Activated naive CD8-positive, alpha-beta T cell treated with anti-CD3 and anti-CD28 coated beads for 36 hours (primary cell): ENCODE data around the gene HMGCS2. TPM values are rescaled to one million over a fixed set of nuclear protein-coding genes. Genes with fewer than 3 reads are reported as not detected.

Source experiments
- DNase-seq: peaks from one replicate; pipeline ENCODE4 v3.0.0; 2021
- H3K27ac Mint-ChIP-seq: one replicate; pipeline ENCODE4 v1.8.0; 2022; ENCODE audit warnings: mild to moderate bottlenecking, moderate library complexity, mixed read lengths
- H3K27me3 Mint-ChIP-seq: one replicate; pipeline ENCODE4 v1.8.0; 2022; ENCODE audit warnings: mild to moderate bottlenecking, mixed read lengths
- H3K36me3 Mint-ChIP-seq: one replicate; pipeline ENCODE4 v1.8.0; 2021; ENCODE audit warnings: mild to moderate bottlenecking, mixed read lengths
- H3K4me1 Mint-ChIP-seq: one replicate; pipeline ENCODE4 v1.8.0; 2021; ENCODE audit warnings: mixed read lengths
- H3K4me3 Mint-ChIP-seq: one replicate; pipeline ENCODE4 v1.8.0; 2022; ENCODE audit warnings: mild to moderate bottlenecking, moderate library complexity, mixed read lengths
- H3K9me3 Mint-ChIP-seq: one replicate; pipeline ENCODE4 v1.8.0; 2022; ENCODE audit warnings: mixed read lengths
- total RNA-seq, 2 experiments: library from RNA; stranded (reverse); gene quantifications; one replicate each; pipeline ENCODE4 v1.2.3, GENCODE V29; 2021

The HMGCS2 gene
- total RNA-seq, 2 experiments from 2014 or later, result not detected

GRCh38 chr1:119779869-119780356, 11.2 kb upstream of the HMGCS2 start:
- H3K4me1 Mint-ChIP-seq, result peaks cover 10% of the 10 kb centered on the region

GRCh38 chr1:119778886-119779560, 10.3 kb upstream of the HMGCS2 start:
- H3K4me1 Mint-ChIP-seq, result peaks cover 10% of the 10 kb centered on the region
- H3K4me3 Mint-ChIP-seq, result no peak overlapping the region
- H3K36me3 Mint-ChIP-seq, result no peaks in the 10 kb centered on the region
- DNase-seq, result no peak
- peaks cover 17% of the 10 kb centered on the region for H3K27me3 Mint-ChIP-seq
- no peak overlapping the region for H3K27ac Mint-ChIP-seq
- no peaks in the 10 kb centered on the region for H3K9me3 Mint-ChIP-seq

More at GRCh38 chr1:119779869-119780356, 11.2 kb upstream of the HMGCS2 start:
- Mint-ChIP-seq H3K9me3 (no peaks in the 10 kb centered on the region), H3K27me3 (peaks cover 23% of the 10 kb centered on the region), H3K36me3 (no peaks in the 10 kb centered on the region), H3K27ac (no peak overlapping the region), H3K4me3 (no peak overlapping the region)
- no peak for DNase-seq

- peaks cover 4% of the 10 kb centered on the region for H3K4me1 Mint-ChIP-seq
- H3K27me3 Mint-ChIP-seq, result peaks cover 11% of the 10 kb centered on the region
- DNase-seq, result no peak
Measured at GRCh38 chr1:119778359-119778758, 9.7 kb upstream of the HMGCS2 start.

GRCh38 chr1:119774746-119775490, 6.2 kb upstream of the HMGCS2 start:
- Mint-ChIP-seq H3K4me3 (no peak overlapping the region), H3K27me3 (no peaks in the 10 kb centered on the region), H3K4me1 (no peaks in the 10 kb centered on the region), H3K9me3 (no peaks in the 10 kb centered on the region), H3K27ac (no peak overlapping the region), H3K36me3 (no peaks in the 10 kb centered on the region)
- DNase-seq, result no peak

More at GRCh38 chr1:119778359-119778758, 9.7 kb upstream of the HMGCS2 start:
- Mint-ChIP-seq H3K36me3 (no peaks in the 10 kb centered on the region), H3K4me3 (no peak overlapping the region), H3K27ac (no peak overlapping the region), H3K9me3 (no peaks in the 10 kb centered on the region)

GRCh38 chr1:119773711-119774241, 5.1 kb upstream of the HMGCS2 start:
- no peaks in the 10 kb centered on the region for H3K27me3 Mint-ChIP-seq
- no peak overlapping the region for H3K27ac Mint-ChIP-seq
- DNase-seq, result no peak
- no peaks in the 10 kb centered on the region for H3K4me1 Mint-ChIP-seq
- no peaks in the 10 kb centered on the region for H3K9me3 Mint-ChIP-seq
- H3K36me3 Mint-ChIP-seq, result no peaks in the 10 kb centered on the region
- H3K4me3 Mint-ChIP-seq, result no peak overlapping the region

GRCh38 chr1:119772298-119772697, 3.6 kb upstream of the HMGCS2 start:
- no peaks in the 10 kb centered on the region for H3K9me3 Mint-ChIP-seq
- no peak for DNase-seq
- peaks cover 2% of the 10 kb centered on the region for H3K27me3 Mint-ChIP-seq
- H3K4me1 Mint-ChIP-seq, result peaks cover under 1% of the 10 kb centered on the region
- no peak overlapping the region for H3K27ac Mint-ChIP-seq
- no peak overlapping the region for H3K4me3 Mint-ChIP-seq
- H3K36me3 Mint-ChIP-seq, result no peaks in the 10 kb centered on the region

- H3K27me3 Mint-ChIP-seq, result peaks cover 8% of the 10 kb centered on the region
- H3K36me3 Mint-ChIP-seq, result no peaks in the 10 kb centered on the region
- no peaks in the 10 kb centered on the region for H3K9me3 Mint-ChIP-seq
- no peak overlapping the region for H3K27ac Mint-ChIP-seq
- DNase-seq, result no peak
- no peak overlapping the region for H3K4me3 Mint-ChIP-seq
- H3K4me1 Mint-ChIP-seq, result peaks cover 2% of the 10 kb centered on the region
Measured at GRCh38 chr1:119771770-119772169, 3.1 kb upstream of the HMGCS2 start.

GRCh38 chr1:119771016-119771415, 2.3 kb upstream of the HMGCS2 start:
- Mint-ChIP-seq H3K36me3 (no peaks in the 10 kb centered on the region), H3K9me3 (no peaks in the 10 kb centered on the region), H3K4me3 (no peak overlapping the region), H3K4me1 (peaks cover 2% of the 10 kb centered on the region), H3K27me3 (peaks cover 11% of the 10 kb centered on the region), H3K27ac (no peak overlapping the region)
- DNase-seq, result no peak

GRCh38 chr1:119767486-119767885, 1.2 kb downstream of the HMGCS2 start:
- H3K36me3 Mint-ChIP-seq, result no peaks in the 10 kb centered on the region
- no peak for DNase-seq
- H3K4me3 Mint-ChIP-seq, result no peak overlapping the region
- no peak overlapping the region for H3K27ac Mint-ChIP-seq
- no peaks in the 10 kb centered on the region for H3K9me3 Mint-ChIP-seq
- H3K4me1 Mint-ChIP-seq, result peaks cover 2% of the 10 kb centered on the region
- H3K27me3 Mint-ChIP-seq, result peaks cover 11% of the 10 kb centered on the region

- Mint-ChIP-seq H3K27ac (no peak overlapping the region), H3K9me3 (no peaks in the 10 kb centered on the region), H3K36me3 (no peaks in the 10 kb centered on the region), H3K27me3 (peaks cover 11% of the 10 kb centered on the region), H3K4me3 (no peak overlapping the region), H3K4me1 (peaks cover 2% of the 10 kb centered on the region)
- no peak for DNase-seq
Measured at GRCh38 chr1:119766374-119766794, 2.3 kb downstream of the HMGCS2 start.

GRCh38 chr1:119764220-119764619, 4.5 kb downstream of the HMGCS2 start:
- Mint-ChIP-seq H3K36me3 (no peaks in the 10 kb centered on the region), H3K4me3 (no peak overlapping the region), H3K27me3 (peaks cover 11% of the 10 kb centered on the region)

GRCh38 chr1:119762953-119763352, 5.8 kb downstream of the HMGCS2 start:
- Mint-ChIP-seq H3K4me3 (no peak overlapping the region), H3K27ac (no peak overlapping the region), H3K36me3 (no peaks in the 10 kb centered on the region), H3K4me1 (peaks cover 2% of the 10 kb centered on the region), H3K27me3 (peaks cover 11% of the 10 kb centered on the region), H3K9me3 (no peaks in the 10 kb centered on the region)
- DNase-seq, result no peak

More at GRCh38 chr1:119764220-119764619, 4.5 kb downstream of the HMGCS2 start:
- DNase-seq, result no peak
- Mint-ChIP-seq H3K9me3 (no peaks in the 10 kb centered on the region), H3K27ac (no peak overlapping the region), H3K4me1 (peaks cover 2% of the 10 kb centered on the region)

- no peak overlapping the region for H3K4me3 Mint-ChIP-seq
- DNase-seq, result no peak
- H3K27me3 Mint-ChIP-seq, result peaks cover 9% of the 10 kb centered on the region
- no peak overlapping the region for H3K27ac Mint-ChIP-seq
- peaks cover 2% of the 10 kb centered on the region for H3K4me1 Mint-ChIP-seq
- H3K9me3 Mint-ChIP-seq, result no peaks in the 10 kb centered on the region
- H3K36me3 Mint-ChIP-seq, result no peaks in the 10 kb centered on the region
Measured at GRCh38 chr1:119762409-119762808, 6.3 kb downstream of the HMGCS2 start.

GRCh38 chr1:119758584-119758983, 10.1 kb downstream of the HMGCS2 start:
- H3K4me1 Mint-ChIP-seq, result no peaks in the 10 kb centered on the region
- no peaks in the 10 kb centered on the region for H3K36me3 Mint-ChIP-seq
- DNase-seq, result no peak
- no peak overlapping the region for H3K4me3 Mint-ChIP-seq
- H3K27me3 Mint-ChIP-seq, result no peaks in the 10 kb centered on the region
- no peaks in the 10 kb centered on the region for H3K9me3 Mint-ChIP-seq
- H3K27ac Mint-ChIP-seq, result no peak overlapping the region

GRCh38 chr1:119752592-119752991, 16.1 kb downstream of the HMGCS2 start:
- Mint-ChIP-seq H3K9me3 (no peaks in the 10 kb centered on the region), H3K4me1 (peaks cover 2% of the 10 kb centered on the region), H3K36me3 (no peaks in the 10 kb centered on the region), H3K4me3 (no peak overlapping the region), H3K27me3 (no peaks in the 10 kb centered on the region), H3K27ac (no peak overlapping the region)
- no peak for DNase-seq
